ENCODE measurements around the gene LYPLAL1.
"Not testable (repeated sequence)": the region's sequence is repeated elsewhere in the genome, so short reads cannot be mapped to it uniquely, and the experiment has no call there.

Gene LYPLAL1

DNA sequence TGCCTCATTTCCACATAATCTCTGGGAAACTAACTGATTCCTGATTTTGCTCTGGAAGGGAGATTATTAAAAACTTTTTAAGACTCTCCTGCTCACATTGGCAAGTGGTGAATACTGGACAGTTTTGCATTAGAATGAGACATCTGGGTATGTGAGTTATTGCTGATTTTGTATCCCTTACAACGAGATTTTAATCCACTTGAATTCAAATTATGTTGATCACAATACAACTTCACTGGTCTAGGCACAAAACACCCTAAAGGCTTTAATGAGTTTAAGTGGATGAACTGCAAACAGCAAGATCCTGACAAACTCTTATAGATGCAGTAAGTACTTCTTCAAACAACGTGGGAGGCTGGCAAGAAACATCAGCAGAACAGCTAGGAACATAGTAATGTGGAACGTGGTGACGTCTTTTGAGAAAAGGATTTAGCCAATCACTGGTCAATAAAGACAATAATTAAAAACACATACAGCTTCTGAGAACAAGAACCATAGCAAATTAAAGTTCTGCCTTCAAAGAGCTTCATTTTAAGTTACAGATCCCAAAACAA is 10.2 kb upstream of the LYPLAL1 start:
- no peak for DNase-seq (ENCODE audit: low read depth, low spot score)

- no peak for DNase-seq (ENCODE audit: low read depth, low spot score)
Measured at GRCh38 chr1:219171192-219171935, 2.3 kb upstream of the LYPLAL1 start.

DNA sequence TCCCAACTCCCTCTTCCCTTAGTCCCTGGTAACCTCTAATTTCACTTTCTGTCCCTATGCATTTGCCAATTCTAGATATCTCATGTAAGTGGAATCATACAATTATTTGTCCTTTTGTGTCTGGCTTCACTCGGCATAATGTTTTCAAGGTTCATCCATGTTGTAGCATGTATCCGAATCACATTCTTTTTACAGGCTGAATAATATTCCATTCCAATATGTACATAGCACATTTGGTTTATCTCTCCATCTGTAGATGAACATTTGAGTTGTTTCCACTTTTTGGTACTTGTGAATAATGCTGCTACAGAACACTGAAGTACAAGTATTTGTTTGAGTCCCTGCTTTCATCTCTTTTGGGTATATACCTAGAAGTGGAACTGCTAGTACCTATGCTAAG is 857 bp upstream of the LYPLAL1 start:
- DNase-seq (ENCODE audit: low read depth, low spot score), result no peak

DNA sequence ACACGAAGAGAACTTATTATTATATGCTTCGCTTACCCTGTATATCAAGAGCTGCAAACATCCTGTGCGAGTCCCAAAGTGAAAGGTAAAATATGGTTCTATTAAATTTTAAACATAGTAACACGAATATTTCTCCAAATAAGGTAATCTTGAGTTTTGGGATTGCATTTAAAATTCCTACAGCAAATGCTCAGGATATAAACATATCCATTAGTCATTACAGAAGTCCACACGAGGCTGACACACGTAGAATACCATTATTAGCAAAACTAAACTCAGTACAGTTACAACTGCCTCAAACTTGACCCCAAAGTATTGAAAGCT is 282 bp upstream of the LYPLAL1 start:
- no peak for DNase-seq (ENCODE audit: low read depth, low spot score)

DNA sequence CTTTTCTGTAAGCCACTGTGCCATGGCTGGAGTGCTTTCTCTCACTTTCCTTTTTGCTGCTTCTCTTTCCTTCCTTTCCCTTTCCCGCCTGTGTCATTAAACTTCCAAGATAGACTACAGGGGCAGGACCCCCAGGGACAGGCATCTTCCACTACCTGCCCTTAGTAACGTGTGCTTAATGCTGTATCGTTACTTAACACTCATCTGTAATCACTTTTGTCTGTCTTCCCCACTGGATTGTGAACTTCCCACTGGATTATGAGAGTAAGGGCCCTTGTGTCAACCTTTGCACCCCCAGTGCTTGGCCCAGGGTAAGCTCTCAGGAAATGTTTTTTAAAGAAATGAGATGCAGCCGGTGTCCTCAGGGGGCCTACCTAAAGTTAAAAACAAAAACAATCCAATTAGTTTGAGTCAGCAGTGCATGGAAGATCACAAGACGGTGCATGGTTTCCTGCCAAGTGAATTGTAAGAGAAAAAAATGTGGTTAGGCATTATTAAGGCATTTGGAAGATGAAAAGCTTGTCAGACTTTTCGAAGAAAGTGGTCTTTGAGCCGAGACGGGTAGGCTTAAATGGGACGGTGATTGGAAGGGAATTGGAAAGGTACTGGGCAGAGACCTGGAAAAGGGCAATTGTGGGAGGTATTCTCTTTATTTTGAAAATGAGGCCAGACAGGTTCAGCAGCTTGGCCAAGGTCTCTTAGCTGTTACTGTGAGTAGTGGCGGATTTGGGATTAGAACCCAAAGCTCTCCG is 958 bp downstream of the LYPLAL1 start:
- peak; percentile 80 for DNase-seq (ENCODE audit: low read depth, low spot score)

GRCh38 chr1:219175212-219175564 is 1.5 kb downstream of the LYPLAL1 start:
- no peak for DNase-seq (ENCODE audit: low read depth, low spot score)

DNA sequence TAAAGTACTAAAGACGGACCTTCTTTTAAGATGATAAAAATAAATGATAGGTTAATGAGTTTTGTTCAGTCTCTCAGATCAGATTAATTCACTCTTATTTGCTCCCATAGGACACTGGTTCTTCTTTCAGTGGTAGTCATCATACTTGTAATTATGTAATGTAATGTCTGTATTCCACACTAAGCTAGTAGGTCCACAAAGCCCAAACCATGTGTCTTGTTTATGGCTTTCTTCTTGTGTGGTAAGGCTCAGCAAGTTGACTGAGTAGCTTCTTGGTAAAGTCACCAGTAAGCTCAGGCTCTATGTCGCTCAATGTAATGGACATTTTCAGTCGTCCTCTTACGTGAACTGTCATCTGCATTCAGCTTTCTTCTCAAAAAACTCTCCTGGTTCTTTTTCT is 2.5 kb downstream of the LYPLAL1 start:
- DNase-seq (ENCODE audit: low read depth, low spot score), result no peak

- DNase-seq (ENCODE audit: low read depth, low spot score), result no peak
Measured at GRCh38 chr1:219177363-219177762, 3.7 kb downstream of the LYPLAL1 start.

GRCh38 chr1:219177940-219178339 is 4.3 kb downstream of the LYPLAL1 start:
- no peak for DNase-seq (ENCODE audit: low read depth, low spot score)

- no peak for DNase-seq (ENCODE audit: low read depth, low spot score)
Measured at GRCh38 chr1:219179293-219179692, 5.6 kb downstream of the LYPLAL1 start.

GRCh38 chr1:219184337-219184736 is 10.7 kb downstream of the LYPLAL1 start:
- DNase-seq (ENCODE audit: low read depth, low spot score), result no peak

- DNase-seq (ENCODE audit: low read depth, low spot score), result no peak
Measured at GRCh38 chr1:219185486-219186117, 11.9 kb downstream of the LYPLAL1 start.

DNA sequence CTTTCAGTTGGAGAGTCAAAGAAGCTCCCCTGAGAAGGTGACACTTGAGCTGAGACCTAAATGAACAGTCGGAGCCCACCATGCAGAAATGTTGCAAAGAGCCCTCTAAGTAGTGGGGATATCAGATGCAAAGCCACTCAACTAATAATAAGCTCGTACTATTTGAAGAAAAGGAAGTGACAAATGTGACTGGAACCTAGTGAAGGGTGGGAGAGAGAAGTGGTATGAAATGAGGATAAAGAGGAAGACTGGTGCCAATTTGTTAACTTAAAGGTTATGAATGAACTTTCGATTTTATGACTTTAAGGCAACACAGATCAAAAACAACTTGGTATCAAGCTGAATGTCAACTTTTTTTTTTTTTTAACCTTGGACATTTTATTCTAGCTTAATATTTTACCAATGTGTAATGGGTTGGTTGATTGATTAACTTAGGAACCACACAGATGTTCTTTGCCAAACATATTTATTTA is 14.7 kb downstream of the LYPLAL1 start:
- no peak for DNase-seq (ENCODE audit: low read depth, low spot score)

DNA sequence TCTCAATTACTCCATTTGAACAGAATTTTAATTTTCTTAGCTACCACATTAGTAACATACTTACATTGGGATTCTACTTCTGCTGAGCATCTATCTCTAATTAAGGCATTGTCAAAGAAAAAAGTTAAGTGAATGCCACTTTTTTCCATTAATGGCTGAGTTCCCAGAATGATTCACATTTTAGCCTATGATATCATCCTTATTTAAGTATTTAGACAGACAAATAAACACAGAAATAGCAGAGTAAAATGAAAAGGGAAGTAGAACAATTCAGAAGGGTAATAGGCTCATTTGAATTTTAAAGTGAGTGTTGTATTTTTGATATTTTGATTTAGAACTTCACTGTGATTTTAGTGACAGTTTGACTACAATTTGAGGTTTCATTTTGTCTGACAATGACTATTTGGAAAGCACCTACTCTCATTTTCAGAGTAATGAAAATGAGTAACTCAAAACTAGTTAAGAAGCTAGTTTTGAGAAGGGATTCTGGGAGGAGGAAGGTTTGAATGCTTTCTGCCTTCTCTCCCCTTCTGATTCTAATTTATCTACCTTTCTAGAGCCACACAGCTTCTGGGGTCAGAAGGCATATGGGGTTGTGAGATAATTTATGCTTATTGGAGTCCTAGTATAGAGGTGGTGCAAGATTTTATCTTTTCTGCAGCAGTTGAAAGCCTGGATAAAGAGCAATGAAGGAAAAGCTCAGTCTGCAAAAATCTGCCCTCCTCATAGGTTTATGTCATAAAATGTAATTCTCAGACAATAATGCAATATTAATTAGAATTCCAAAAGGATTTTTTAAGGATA is 15.5 kb downstream of the LYPLAL1 start:
- no peak for DNase-seq (ENCODE audit: low read depth, low spot score)

GRCh38 chr1:219189952-219190351 is 16.3 kb downstream of the LYPLAL1 start:
- no peak for DNase-seq (ENCODE audit: low read depth, low spot score)

DNA sequence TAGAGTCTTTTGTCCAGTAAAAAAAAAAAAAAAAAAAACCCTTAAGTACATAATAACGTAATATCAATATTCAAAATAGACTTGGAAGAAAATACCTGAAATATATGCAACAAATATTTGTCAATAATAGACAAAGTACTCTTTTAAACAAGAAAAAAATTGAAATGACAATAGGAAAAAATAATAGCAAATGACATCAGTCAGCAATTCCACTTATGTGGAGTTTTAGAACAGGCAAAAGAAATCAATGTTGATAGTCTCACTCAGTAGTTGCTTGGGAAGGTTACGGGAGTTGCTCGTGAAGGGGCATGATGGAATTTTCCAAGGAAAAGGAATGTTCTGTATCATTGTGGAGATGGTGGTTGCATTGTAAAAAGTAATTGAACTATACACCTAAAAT is 16.9 kb downstream of the LYPLAL1 start:
- no peak for DNase-seq (ENCODE audit: low read depth, low spot score)

- DNase-seq (ENCODE audit: low read depth, low spot score), result not testable (repeated sequence)
Measured at GRCh38 chr1:219195833-219196232, 22.2 kb downstream of the LYPLAL1 start.

DNA sequence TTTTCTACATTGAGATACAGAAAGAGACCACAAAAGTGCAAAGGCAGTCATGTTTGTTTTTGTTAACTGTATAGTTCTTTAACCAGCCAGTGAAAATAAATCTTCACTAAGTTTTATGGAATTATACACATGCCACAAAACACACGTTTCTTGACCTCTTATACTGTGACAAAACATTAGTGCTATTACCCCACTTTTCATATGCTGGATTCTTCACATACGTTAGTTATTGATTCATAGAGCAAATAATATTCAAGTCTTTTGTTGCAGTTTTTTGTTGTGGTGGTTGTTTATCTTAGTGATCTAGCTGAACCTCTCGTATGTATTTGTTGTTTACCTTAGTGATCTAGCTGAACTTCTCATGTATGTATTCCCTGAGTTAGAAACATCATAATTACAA is 28.0 kb downstream of the LYPLAL1 start:
- no peak for DNase-seq (ENCODE audit: low read depth, low spot score)

GRCh38 chr1:219202567-219202966 is 28.9 kb downstream of the LYPLAL1 start:
- no peak for DNase-seq (ENCODE audit: low read depth, low spot score)

- DNase-seq (ENCODE audit: low read depth, low spot score), result no peak
Measured at GRCh38 chr1:219206350-219206749, 32.7 kb downstream of the LYPLAL1 start.

DNA sequence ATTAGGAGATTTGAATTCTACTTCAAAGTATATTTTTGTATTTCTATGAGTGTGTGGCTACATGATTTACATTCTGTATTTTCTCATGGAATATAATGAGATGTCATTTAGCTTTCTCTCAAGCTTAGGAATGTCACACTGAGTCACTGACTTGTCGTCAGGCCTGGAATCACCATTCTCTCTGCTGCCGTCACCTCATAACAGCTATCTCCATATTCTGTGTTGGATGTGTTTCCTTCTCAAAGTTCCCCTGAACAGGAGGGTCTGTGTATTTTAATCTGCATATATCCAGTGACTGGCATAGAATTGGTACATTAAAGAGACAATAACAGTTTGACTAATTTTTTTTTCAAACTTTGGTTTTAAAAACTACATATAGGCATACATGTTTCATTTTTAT is 35.9 kb downstream of the LYPLAL1 start:
- DNase-seq (ENCODE audit: low read depth, low spot score), result no peak

DNA sequence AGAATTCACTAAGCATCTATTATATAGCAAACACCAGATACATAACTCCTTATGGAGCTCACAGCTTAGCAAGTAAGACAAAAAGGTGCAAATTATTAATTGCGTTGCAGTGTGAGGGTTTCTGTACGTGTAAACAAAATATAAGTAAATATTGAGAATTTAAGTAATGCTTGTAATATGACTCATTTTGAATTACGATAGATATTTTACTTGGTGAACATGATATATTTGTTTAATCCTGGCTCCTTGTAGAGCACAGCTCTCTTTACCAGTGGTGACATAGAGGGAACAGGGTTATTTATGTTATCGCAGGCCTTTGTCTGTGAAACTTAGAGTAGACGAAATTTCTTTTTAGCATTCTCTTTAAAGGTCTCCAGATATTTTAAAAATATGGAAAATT is 36.4 kb downstream of the LYPLAL1 start:
- DNase-seq (ENCODE audit: low read depth, low spot score), result no peak

All from smooth muscle cell of the brain vasculature (primary cell).